Transverse colon (tissue), 4 donors: ENCODE data around the gene UBD.

Experiments
- POLR2A ChIP-seq: fragments of 450-650 bp; IDR thresholded peaks from one replicate; pipeline ENCODE4 v1.6.1; 2016; ENCODE audit warnings: antibody characterized with exemption, mild to moderate bottlenecking, moderate library complexity
- POLR2AphosphoS5 ChIP-seq, 3 donors: sonication (generic); formaldehyde crosslinking; IDR thresholded peaks; one replicate each; pipeline ENCODE4 v1.6.1; 2016; ENCODE audit warnings: antibody characterized with exemption in 3 of 3
- TF ChIP-seq, protein P1 (sequence below), 5 experiments: fragments of 200-600 bp in 3 of 5; fragments of 450-650 bp in 2 of 5; sonication (generic) in 3 of 5; IDR thresholded peaks; 1 replicate in 2 of 5; 2 replicates in 3 of 5; pipeline ENCODE4 v1.5.1; 2016 to 2017; ENCODE audit warnings: antibody characterized with exemption in 5 of 5, inconsistent platforms in 3 of 5, mild to moderate bottlenecking in 2 of 5, moderate library complexity in 1 of 5

DNA sequence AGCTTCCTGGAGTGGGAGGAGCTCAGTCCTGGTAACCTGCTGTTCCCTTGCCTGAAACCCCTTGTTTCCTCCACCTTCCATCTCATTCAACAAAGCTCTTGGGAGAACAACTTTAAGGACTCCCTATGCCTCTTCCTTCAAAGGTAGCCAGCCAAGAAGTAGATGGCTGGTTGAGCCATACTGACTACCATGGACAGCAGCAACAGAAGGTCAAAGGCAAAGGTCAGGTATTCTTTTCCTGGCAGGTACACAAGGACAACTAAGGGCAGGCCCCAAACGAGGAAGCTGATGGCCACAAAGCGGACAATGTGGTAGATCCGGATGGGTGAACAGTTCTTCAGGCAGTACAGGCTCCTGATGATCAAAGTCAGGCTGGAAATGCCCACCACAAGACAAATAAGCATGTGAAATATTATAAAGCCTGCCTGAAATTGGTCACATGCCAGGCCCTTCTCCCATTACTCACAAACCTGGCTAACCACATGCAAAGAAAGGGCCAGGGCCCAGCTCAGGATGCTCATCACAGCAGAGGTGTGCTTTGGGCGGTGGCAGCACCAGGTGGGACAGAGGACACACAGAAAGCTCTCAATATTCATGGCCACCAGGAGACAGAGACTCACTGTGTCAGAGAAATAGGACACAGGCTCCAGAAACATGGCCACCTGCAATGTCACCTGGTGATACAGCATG lies 21.7 kb downstream of the UBD start:
- TF ChIP-seq, protein P1, sequence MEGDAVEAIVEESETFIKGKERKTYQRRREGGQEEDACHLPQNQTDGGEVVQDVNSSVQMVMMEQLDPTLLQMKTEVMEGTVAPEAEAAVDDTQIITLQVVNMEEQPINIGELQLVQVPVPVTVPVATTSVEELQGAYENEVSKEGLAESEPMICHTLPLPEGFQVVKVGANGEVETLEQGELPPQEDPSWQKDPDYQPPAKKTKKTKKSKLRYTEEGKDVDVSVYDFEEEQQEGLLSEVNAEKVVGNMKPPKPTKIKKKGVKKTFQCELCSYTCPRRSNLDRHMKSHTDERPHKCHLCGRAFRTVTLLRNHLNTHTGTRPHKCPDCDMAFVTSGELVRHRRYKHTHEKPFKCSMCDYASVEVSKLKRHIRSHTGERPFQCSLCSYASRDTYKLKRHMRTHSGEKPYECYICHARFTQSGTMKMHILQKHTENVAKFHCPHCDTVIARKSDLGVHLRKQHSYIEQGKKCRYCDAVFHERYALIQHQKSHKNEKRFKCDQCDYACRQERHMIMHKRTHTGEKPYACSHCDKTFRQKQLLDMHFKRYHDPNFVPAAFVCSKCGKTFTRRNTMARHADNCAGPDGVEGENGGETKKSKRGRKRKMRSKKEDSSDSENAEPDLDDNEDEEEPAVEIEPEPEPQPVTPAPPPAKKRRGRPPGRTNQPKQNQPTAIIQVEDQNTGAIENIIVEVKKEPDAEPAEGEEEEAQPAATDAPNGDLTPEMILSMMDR (IDR thresholded peaks at IDR 0.05), result no peak
- no peak for TF ChIP-seq POLR2A
- no peak for TF ChIP-seq POLR2AphosphoS5 (IDR thresholded peaks at IDR 0.05)
